ENCODE results near the gene RMND5B.

RMND5B gene

DNA sequence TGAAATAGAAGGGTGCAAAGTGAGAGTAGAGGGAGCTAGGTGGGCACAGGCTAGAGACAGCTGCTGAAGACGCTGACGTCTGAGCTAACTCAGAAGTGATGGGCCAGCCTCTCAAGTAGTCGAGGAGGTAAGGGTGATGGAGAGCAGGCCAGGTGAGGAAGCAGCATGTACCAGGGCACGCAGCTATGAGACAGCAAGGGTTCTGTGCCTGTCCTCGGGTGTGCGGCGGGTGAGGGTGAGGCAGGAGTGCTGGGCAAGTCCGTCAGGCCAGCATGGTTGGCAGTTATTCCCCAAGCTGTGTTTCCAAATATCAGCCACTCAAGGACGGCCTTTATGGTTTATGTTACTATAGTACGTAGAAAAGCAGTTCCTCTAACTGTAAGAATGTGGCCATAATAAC is 6.2 kb downstream of the RMND5B start:
- DNase-seq: no peak

GRCh38 chr5:178137991-178138390 is 7.2 kb downstream of the RMND5B start:
- no peak for DNase-seq

GRCh38 chr5:178141550-178141949 is 10.7 kb downstream of the RMND5B start:
- no peak for DNase-seq

GRCh38 chr5:178142642-178143041 is 11.8 kb downstream of the RMND5B start:
- DNase-seq: no peak

GRCh38 chr5:178143246-178143645 is 12.4 kb downstream of the RMND5B start:
- DNase-seq: no peak

- no peak for DNase-seq
These were observed 13.1 kb downstream of the RMND5B start for GRCh38 chr5:178143901-178144300.

GRCh38 chr5:178145965-178146820 is 15.4 kb downstream of the RMND5B start:
- peak; percentile 68 for DNase-seq

DNA sequence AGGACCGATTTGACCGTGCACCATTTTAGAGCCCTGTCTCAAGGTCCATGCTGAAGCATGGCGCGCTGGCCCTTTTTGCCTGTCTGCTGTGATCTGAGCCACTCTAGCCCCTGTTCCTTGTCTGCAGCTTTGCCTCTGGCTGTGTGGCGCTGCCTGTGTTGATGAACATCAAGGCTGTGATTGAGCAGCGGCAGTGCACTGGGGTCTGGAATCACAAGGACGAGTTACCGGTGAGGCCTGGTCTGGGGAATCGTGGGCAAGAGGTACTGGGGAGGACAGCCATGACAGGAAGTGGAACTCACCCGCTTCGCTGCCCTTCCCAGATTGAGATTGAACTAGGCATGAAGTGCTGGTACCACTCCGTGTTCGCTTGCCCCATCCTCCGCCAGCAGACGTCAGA is 16.6 kb downstream of the RMND5B start:
- no peak for DNase-seq

GRCh38 chr5:178149199-178149932 is 18.6 kb downstream of the RMND5B start:
- DNase-seq: no peak

GRCh38 chr5:178150977-178151734 is 20.3 kb downstream of the RMND5B start:
- no peak for DNase-seq

DNA sequence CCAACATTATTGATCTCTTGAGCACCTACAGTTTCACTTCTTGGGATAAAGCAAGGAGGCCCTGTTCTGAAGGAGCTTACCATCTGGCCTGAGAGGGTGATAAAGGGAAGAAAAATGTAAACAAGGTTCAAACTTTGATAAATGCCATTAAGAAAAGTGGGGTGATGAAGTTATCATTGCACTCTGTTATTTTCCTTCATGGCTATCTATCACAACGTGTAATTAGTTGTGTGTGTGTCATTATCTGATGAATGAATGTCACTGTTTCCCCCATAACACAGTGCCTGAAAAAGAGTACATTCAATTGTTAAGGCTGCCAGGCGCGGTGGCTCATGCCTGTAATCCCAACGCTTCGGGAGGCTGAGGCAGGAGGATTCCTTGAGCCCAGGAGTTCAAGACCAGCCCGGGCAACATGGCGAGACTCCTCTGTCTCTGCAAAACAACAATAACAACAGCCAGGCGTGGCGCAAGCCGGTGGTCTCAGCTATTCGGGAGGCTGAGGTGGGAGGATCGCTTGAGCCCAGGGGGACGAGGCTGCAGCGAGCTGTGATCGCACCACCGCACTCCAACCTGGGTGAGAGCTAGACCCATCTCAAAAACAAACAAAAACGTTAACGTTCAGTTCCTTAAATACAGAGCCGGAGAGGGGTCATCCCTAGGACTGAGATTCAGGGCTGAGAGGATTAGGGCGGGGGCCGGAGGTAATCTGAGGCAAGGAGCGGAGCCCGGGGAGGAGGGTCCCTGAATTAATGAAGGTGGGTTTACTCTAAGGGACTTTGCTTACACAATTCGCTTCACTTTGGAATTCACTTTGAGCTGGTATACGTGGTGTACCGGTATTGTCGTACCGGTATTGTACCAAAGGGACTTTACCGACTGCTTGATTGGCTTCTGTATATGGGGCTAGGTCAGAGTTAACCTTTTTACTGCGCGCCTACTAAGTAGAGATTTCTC is 22.0 kb downstream of the RMND5B start:
- DNase-seq: no peak

DNA sequence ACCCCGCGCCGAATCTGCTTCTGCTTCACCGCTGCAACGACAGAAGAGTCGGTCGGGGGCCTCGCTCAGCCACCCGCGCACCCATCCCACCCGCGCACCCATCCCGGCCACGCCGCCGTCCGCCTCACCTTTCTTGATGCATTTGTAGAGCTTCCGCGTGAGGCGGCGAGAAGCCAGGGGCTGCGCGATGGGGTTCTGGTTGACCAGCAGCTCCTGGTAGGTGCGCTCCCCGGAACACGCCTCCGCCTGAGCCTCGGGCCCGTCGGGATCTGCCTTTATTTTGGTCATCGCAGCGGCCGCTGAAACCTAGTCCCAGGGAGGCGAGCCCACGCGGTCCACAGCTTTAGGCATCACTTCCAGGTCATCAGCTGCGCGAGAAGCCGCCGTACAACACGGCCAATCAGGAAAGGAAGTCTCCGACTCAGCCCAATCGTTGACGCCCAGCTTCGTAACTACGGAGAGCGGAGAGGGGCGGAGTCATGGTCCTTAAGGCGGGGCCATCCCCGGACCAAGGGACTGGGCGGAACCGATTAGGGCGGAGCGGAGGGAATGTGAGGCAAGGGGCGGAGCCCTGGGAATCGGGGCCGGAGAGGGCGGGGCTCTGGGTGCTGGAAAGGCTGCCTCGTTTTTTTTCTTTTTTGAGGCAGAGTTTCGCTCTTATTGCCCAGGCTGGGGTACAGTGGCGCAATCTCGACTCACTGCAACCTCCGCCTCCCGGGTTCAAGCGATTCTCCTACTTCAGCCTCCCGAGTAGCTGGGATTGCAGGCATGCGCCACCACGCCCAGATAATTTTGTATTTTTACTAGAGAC is 22.9 kb downstream of the RMND5B start, which contains the start of gene NHP2:
Gene NHP2, minus strand, starts transcription at position 356 of the 811 bp plus-strand sequence. Its CDS starts 68 bp downstream, at position 288.
- peak; percentile 99 for DNase-seq

- DNase-seq: no peak
These were observed 24.3 kb downstream of the RMND5B start for GRCh38 chr5:178155065-178155464.

- no peak for DNase-seq
These were observed 29.4 kb downstream of the RMND5B start for GRCh38 chr5:178160176-178160575.

GRCh38 chr5:178162481-178162880 is 31.7 kb downstream of the RMND5B start:
- no peak for DNase-seq

GRCh38 chr5:178163772-178164735 is 33.2 kb downstream of the RMND5B start:
- DNase-seq: peak; percentile 90

GRCh38 chr5:178165581-178165980 is 34.8 kb downstream of the RMND5B start:
- no peak for DNase-seq

DNA sequence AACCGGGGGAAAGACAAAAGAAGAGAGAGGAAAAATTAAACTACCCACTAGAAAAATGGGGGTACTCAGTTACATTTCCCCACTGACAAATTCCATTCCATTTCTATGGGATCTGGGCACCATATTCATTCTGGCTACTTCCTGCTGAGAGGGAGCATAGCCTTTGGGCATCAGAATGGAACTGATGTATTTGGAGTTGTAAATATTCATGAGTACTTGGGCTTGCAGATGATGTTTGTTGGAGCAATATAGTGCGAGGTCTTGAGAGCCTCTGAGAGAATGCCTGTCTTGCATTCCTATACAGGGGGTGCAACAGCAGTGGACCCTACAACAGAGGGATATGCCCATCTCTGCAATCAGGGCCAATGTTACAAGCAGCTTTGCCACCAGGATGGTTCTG is 39.6 kb downstream of the RMND5B start:
- DNase-seq: no peak

DNA sequence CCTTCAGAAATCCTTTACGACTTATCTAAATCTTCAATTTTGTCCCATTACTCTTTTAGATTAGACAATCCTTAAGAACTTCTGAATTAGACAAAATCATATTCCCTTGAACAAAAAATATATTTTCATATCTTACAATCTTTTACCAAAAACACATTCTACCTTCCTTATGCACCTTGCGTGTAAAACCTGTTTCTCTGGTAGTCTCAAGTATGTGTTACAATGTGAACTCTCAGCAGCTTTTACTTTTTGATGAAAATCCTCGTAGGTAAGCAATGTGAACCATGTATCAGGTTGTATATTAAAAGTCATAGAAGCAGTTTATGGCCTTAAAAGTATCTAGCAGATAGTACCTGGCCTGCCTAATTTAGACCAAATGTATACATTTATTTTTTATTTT is 43.6 kb downstream of the RMND5B start:
- DNase-seq: no peak

GRCh38 chr5:178176791-178177190 is 46.0 kb downstream of the RMND5B start:
- DNase-seq: no peak
